ENCODE results near the gene ZSWIM4.

Gene ZSWIM4

GRCh38 chr19:13757805-13758772 lies 37.2 kb upstream of the ZSWIM4 start:
- peaks cover 65% of the 10 kb centered on the region for H3K36me3 ChIP-seq (replicated peaks)
- no peak for DNase-seq
- no peak overlapping the region for H3K27ac ChIP-seq
- H3K4me3 ChIP-seq (ENCODE audit: low read depth, low read length), result no peak overlapping the region
- no peaks in the 10 kb centered on the region for H3K27me3 ChIP-seq (replicated peaks)
- TF ChIP-seq CTCF (IDR thresholded peaks at IDR 0.05; ENCODE audit: low read depth, low read length, missing control alignments), result no peak
- in situ Hi-C loops (cut with HindIII; ENCODE audit: low pct_ligation_motif_present, low sequenced_read_pairs), result no loop called here

- H3K36me3 ChIP-seq (replicated peaks), result peaks cover 68% of the 10 kb centered on the region
- H3K27me3 ChIP-seq (replicated peaks), result no peaks in the 10 kb centered on the region
- DNase-seq, result no peak
- H3K27ac ChIP-seq, result no peak overlapping the region
- H3K4me3 ChIP-seq (ENCODE audit: low read depth, low read length), result no peak overlapping the region
- TF ChIP-seq CTCF (IDR thresholded peaks at IDR 0.05; ENCODE audit: low read depth, low read length, missing control alignments), result no peak
- in situ Hi-C loops (cut with HindIII; ENCODE audit: low pct_ligation_motif_present, low sequenced_read_pairs), result no loop called here
Observed at GRCh38 chr19:13758795-13759194, 36.4 kb upstream of the ZSWIM4 start.

- Histone ChIP-seq H3K4me3 (ENCODE audit: low read depth, low read length) (no peak overlapping the region), H3K36me3 (replicated peaks) (peaks cover 46% of the 10 kb centered on the region), H3K27me3 (replicated peaks) (no peaks in the 10 kb centered on the region), H3K27ac (no peak overlapping the region)
- DNase-seq, result no peak
- peak; percentile 28 for TF ChIP-seq CTCF (IDR thresholded peaks at IDR 0.05; ENCODE audit: low read depth, low read length, missing control alignments)
- in situ Hi-C loops (cut with HindIII; ENCODE audit: low pct_ligation_motif_present, low sequenced_read_pairs), result no loop called here
Observed at GRCh38 chr19:13761423-13761822, 33.8 kb upstream of the ZSWIM4 start.

GRCh38 chr19:13762635-13763235 lies 32.5 kb upstream of the ZSWIM4 start:
- TF ChIP-seq CTCF (IDR thresholded peaks at IDR 0.05; ENCODE audit: low read depth, low read length, missing control alignments), result no peak
- Histone ChIP-seq H3K4me3 (ENCODE audit: low read depth, low read length) (no peak overlapping the region), H3K27me3 (replicated peaks) (no peaks in the 10 kb centered on the region), H3K27ac (no peak overlapping the region), H3K36me3 (replicated peaks) (peaks cover 37% of the 10 kb centered on the region)
- DNase-seq, result no peak
- in situ Hi-C loops (cut with HindIII; ENCODE audit: low pct_ligation_motif_present, low sequenced_read_pairs), result no loop called here

GRCh38 chr19:13763265-13763664 lies 32.0 kb upstream of the ZSWIM4 start:
- DNase-seq, result no peak
- Histone ChIP-seq H3K4me3 (ENCODE audit: low read depth, low read length) (no peak overlapping the region), H3K36me3 (replicated peaks) (peaks cover 37% of the 10 kb centered on the region), H3K27ac (no peak overlapping the region), H3K27me3 (replicated peaks) (no peaks in the 10 kb centered on the region)
- no peak for TF ChIP-seq CTCF (IDR thresholded peaks at IDR 0.05; ENCODE audit: low read depth, low read length, missing control alignments)
- in situ Hi-C loops (cut with HindIII; ENCODE audit: low pct_ligation_motif_present, low sequenced_read_pairs), result no loop called here

Measured in brain microvascular endothelial cell (primary cell).